Naive thymus-derived CD4-positive, alpha-beta T cell (primary cell): ENCODE measurements around the gene SPEG. TPM values are rescaled to one million over a fixed set of nuclear protein-coding genes. Genes with fewer than 3 reads are reported as not detected.

Source experiments
- ATAC-seq: fragments of 150-1000 bp; cut with Tn5 transposase; 2 replicates; pipeline ENCODE4 v1.10.0; 2021; ENCODE audit warnings: mild to moderate bottlenecking, moderate library complexity
- CTCF ChIA-PET: fragments of 350-600 bp; sonication (Branson Sonifier 250); formaldehyde crosslinking; loops from one replicate; lab custom pipeline; 2021; ENCODE audit warnings: antibody characterized with exemption; lab: Charles Lee
- POLR2A ChIA-PET: fragments of 350-600 bp; sonication (Branson Sonifier 250); formaldehyde crosslinking; loops from one replicate; lab custom pipeline; 2021; ENCODE audit warnings: antibody characterized with exemption, inconsistent platforms; lab: Charles Lee
- DNase-seq, 9 donors: peaks; one replicate each; pipeline versions ENCODE4 v3.0.0 to v3.0.0-alpha.2; 2020 to 2022; ENCODE audit warnings: mixed read lengths in 1 of 9
- H3K27ac ChIP-seq: one replicate; pipeline ENCODE4 v1.7.0; 2013; ENCODE audit warnings: mild to moderate bottlenecking, low read depth, low read length, moderate library complexity
- H3K27me3 ChIP-seq, 2 donors: one replicate each; pipeline ENCODE4 v1.7.0; 2013; ENCODE audit warnings: low read length in 2 of 2, mild to moderate bottlenecking in 2 of 2, moderate library complexity in 2 of 2; ENCODE audit not compliant: control insufficient read depth in 2 of 2, insufficient read depth in 2 of 2
- H3K36me3 ChIP-seq, 3 experiments: 1 replicate in 2 of 3; 2 replicates in 1 of 3; pipeline ENCODE4 v1.7.0; 2013; ENCODE audit warnings: low read length in 3 of 3, mild to moderate bottlenecking in 3 of 3, moderate library complexity in 1 of 3; ENCODE audit not compliant: insufficient read depth in 3 of 3, control insufficient read depth in 2 of 3
- H3K4me1 ChIP-seq, 2 donors: one replicate each; pipeline ENCODE4 v1.7.0; 2013; ENCODE audit warnings: low read length in 2 of 2, mild to moderate bottlenecking in 2 of 2, moderate library complexity in 1 of 2; ENCODE audit not compliant: control insufficient read depth in 2 of 2, insufficient read depth in 2 of 2
- H3K4me3 ChIP-seq: 2 replicates; pipeline ENCODE4 v1.7.0; 2013; ENCODE audit warnings: mild to moderate bottlenecking, low read length
- H3K9me3 ChIP-seq, 3 experiments: 1 replicate in 2 of 3; 2 replicates in 1 of 3; pipeline ENCODE4 v1.7.0; 2013; ENCODE audit warnings: low read length in 3 of 3; ENCODE audit not compliant: control insufficient read depth in 2 of 3
- H3K27ac Mint-ChIP-seq, 9 donors: one replicate each; pipeline ENCODE4 v1.8.0; 2020 to 2022; ENCODE audit warnings: mixed read lengths in 9 of 9, mild to moderate bottlenecking in 8 of 9, moderate library complexity in 5 of 9, inconsistent platforms in 2 of 9
- H3K27me3 Mint-ChIP-seq, 5 donors: one replicate each; pipeline ENCODE4 v1.8.0; 2021 to 2022; ENCODE audit warnings: mixed read lengths in 5 of 5, mild to moderate bottlenecking in 1 of 5
- H3K36me3 Mint-ChIP-seq, 5 donors: one replicate each; pipeline ENCODE4 v1.8.0; 2020 to 2022; ENCODE audit warnings: mixed read lengths in 5 of 5, mild to moderate bottlenecking in 3 of 5, inconsistent platforms in 1 of 5
- H3K4me1 Mint-ChIP-seq, 7 donors: one replicate each; pipeline ENCODE4 v1.8.0; 2020 to 2022; ENCODE audit warnings: mixed read lengths in 7 of 7, mild to moderate bottlenecking in 3 of 7, inconsistent platforms in 1 of 7
- H3K4me3 Mint-ChIP-seq, 10 donors: one replicate each; pipeline ENCODE4 v1.8.0; 2020 to 2022; ENCODE audit warnings: mild to moderate bottlenecking in 10 of 10, mixed read lengths in 10 of 10, moderate library complexity in 6 of 10, inconsistent platforms in 2 of 10
- H3K9me3 Mint-ChIP-seq, 11 donors: one replicate each; pipeline ENCODE4 v1.8.0; 2020 to 2022; ENCODE audit warnings: mixed read lengths in 11 of 11, mild to moderate bottlenecking in 4 of 11, inconsistent platforms in 1 of 11, moderate library complexity in 1 of 11
- intact Hi-C, 2 donors: fragments of 100-400 bp; cut with micrococcal nuclease; formaldehyde crosslinking; loops; one replicate each; pipeline ENCODE4 v1.15.1; 2023
- polyA plus RNA-seq, 2 donors: library from polyadenylated mRNA; unstranded; fragments of 300-500 nt; fragmentation: Illumina TruSeq; gene quantifications; one replicate each; pipeline ENCODE4 v1.2.3, GENCODE V29; 2021
- total RNA-seq, 6 experiments: library from RNA in 5 of 6; stranded (reverse) in 5 of 6; gene quantifications; 1 replicate in 5 of 6; 2 replicates in 1 of 6; pipeline ENCODE4 v1.2.3 and lab custom pipeline; 2021 to 2026

The SPEG gene
- total and polyA plus RNA-seq, 7 experiments from 2014 or later: 0.26 to 23.2 (median 11.8) TPM

DNA sequence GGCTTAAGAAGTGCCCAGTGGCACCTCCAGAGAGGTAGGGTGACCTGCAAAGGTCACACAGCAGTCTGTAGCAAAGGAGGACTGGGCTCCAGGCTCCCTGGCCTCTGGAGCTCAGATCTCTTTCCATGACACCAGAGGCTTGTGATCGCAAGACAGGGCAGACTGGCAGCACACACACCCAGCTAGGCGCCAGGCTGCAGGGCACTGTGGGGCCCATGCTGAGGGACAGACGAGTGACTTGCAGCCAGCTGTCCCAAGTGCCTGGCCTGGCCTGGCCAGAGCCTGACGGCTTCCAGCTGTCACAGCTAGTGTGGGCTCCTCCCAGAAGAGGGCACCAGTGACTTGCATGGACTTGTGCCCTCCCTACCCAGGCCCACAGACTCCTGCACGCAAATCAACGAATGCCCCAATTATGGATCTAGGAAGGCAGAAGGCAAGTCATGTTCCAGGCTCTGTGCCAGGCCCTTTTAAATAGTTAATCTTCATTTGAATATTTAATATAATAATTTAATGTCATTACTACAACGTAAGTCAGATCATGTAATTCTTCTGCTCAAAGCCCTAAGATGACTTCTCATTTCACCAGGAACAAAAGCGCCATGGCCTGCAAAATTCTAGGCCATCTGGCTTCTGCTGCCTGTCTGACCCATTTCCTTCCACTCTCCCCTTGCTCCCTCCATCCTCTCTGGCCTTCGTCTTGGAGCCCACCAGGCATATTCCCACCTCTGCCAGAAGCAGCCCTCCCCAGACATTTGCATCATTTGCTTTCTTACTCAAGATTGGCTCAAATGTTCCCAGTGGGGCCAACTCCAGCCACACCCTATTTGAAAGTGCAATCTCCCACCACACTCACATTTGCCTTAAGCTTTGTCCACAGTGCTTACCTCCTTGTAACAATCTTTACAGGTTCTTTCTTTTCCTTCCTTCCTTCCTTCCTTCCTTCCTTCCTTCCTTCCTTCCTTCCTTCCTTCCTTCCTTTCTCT, 3.7 kb upstream of the SPEG start:
- CTCF ChIA-PET: interaction anchor here (1.1 to 3.1 kb wide), 2 partner anchors 26 to 99 kb away, joined by 3 to 19 read pairs; no protein-coding TSS in a partner anchor
- H3K4me3 ChIP-seq: no peak overlapping the region
- Mint-ChIP-seq H3K4me3 (no peak overlapping the region), H3K27me3 (peaks cover 7 to 33% (median 15%) of the 10 kb centered on the region in 5 donors), H3K36me3 (no peaks in the 10 kb centered on the region), H3K4me1 (peaks cover 0 to 8% (median 0%) of the 10 kb centered on the region in 7 donors), H3K9me3 (no peaks in the 10 kb centered on the region), H3K27ac (no peak overlapping the region)
- H3K27ac ChIP-seq: no peak overlapping the region
- DNase-seq: no peak
- no peaks in the 10 kb centered on the region for H3K9me3 ChIP-seq
- H3K4me1 ChIP-seq: no peaks in the 10 kb centered on the region
- H3K27me3 ChIP-seq: no peaks in the 10 kb centered on the region
- ATAC-seq: no peak
- POLR2A ChIA-PET: no interaction called here
- no peaks in the 10 kb centered on the region for H3K36me3 ChIP-seq
- intact Hi-C loops: loop anchor here in 1 of 2 donors (1.0 kb wide), 1 partner anchor 99 kb away; no protein-coding TSS in a partner anchor

DNA sequence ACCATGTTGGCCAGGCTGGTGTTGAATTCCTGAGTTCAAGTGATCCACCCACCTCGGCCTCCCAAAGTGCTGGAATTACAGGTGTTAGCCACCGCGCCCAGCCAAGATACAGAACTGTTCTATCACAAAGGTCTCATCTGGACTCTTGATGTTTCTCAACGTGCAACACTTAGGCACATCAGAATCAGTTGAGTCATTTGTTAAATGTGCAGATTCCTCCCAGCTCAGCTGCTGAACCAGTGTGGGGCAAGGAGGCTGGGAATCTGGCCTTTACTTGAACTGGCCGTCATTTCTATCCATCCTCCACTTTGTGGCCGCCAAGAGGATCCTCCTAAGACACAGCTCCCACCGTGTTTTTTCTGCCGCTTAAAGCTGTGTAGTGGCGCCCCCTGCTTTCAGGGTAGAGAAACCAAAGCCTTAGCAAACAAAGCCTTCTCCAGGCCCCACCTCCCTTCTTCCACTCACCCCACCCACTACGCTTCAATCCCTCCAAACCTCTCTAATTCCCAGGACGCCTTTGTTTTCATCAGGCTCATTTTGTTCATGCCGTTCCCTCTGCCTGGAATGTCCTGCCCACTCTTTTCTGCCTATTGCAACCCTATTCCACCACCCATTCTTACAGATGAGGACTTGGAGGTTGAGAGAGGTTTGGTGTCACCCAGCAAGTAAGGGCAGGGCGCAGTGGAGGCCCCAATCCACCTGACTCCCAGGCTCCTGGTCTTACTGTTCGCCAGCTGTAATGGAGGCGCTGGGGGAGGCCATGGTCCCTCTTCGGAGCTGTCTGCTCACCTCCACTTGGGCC, 776 bp upstream of the SPEG start:
- Mint-ChIP-seq H3K4me1 (peaks cover 0 to 9% (median 0%) of the 10 kb centered on the region in 7 donors), H3K36me3 (no peaks in the 10 kb centered on the region), H3K27me3 (peaks cover 4 to 34% (median 19%) of the 10 kb centered on the region in 5 donors), H3K27ac (no peak overlapping the region), H3K4me3 (peak overlapping the region in 2 of 10 donors; percentile 10 to 29), H3K9me3 (no peaks in the 10 kb centered on the region)
- H3K36me3 ChIP-seq: no peaks in the 10 kb centered on the region
- DNase-seq: no peak
- intact Hi-C loops: loop anchor here in 1 of 2 donors (1.0 kb wide), 1 partner anchor 31 kb away; no protein-coding TSS in a partner anchor
- H3K27ac ChIP-seq: no peak overlapping the region
- H3K9me3 ChIP-seq: no peaks in the 10 kb centered on the region
- ATAC-seq: no peak
- ChIA-PET POLR2A (no interaction called here), CTCF (no interaction called here)
- no peak overlapping the region for H3K4me3 ChIP-seq
- H3K27me3 ChIP-seq: peaks cover 0 to 4% of the 10 kb centered on the region in 2 donors
- no peaks in the 10 kb centered on the region for H3K4me1 ChIP-seq

DNA sequence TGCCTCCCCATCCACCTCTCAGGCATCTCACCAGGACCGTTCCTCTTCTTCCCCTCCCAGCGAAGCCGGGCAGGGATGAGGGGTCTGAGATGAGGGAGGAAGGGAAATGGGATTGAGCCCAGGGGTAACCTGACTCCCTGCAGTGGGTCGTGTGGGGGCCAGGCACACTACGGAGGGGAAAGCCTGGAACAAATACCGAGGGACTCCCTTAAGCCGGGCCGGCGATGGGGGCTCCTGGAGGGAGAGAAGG, 250 bp upstream of the SPEG start:
- Mint-ChIP-seq H3K4me1 (peaks cover 0 to 9% (median 0%) of the 10 kb centered on the region in 7 donors), H3K4me3 (peak overlapping the region in 1 of 10 donors; percentile 10), H3K36me3 (no peaks in the 10 kb centered on the region), H3K9me3 (no peaks in the 10 kb centered on the region), H3K27ac (no peak overlapping the region), H3K27me3 (peaks cover 4 to 34% (median 19%) of the 10 kb centered on the region in 5 donors)
- no peak overlapping the region for H3K4me3 ChIP-seq
- ChIA-PET POLR2A (no interaction called here), CTCF (no interaction called here)
- H3K27me3 ChIP-seq: peaks cover 0 to 6% of the 10 kb centered on the region in 2 donors
- DNase-seq (no peak), ATAC-seq (no peak)
- H3K36me3 ChIP-seq: no peaks in the 10 kb centered on the region
- no peaks in the 10 kb centered on the region for H3K4me1 ChIP-seq
- no peak overlapping the region for H3K27ac ChIP-seq
- no peaks in the 10 kb centered on the region for H3K9me3 ChIP-seq
- intact Hi-C loops: loop anchor here in 1 of 2 donors (1.0 kb wide), 1 partner anchor 31 kb away; no protein-coding TSS in a partner anchor

DNA sequence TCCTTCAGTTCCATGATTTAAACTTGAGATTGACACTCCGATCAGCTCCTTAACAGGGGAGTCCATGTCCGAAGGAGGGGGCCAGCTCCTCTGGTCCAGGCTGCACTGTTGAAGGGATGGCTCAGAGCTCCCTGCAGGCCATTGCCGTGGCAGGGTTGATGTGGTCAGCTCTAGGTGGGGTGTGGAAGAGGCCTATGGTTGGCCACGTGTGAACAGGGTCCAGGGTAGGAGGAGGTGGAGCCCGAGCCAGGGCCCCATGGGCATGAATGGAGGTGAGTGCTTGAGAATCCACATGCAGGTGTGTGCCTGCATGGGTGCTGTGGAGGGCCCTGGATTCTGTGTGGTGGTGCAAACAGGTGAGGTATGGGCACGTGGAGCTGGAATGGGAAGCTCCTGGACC, 1.1 kb downstream of the SPEG start:
- ChIA-PET POLR2A (interaction anchor here (0.8 kb wide), 1 partner anchor 49 kb away, joined by 3 read pairs; no protein-coding TSS in a partner anchor), CTCF (interaction anchor here (1.1 to 1.2 kb wide), 2 partner anchors 22 to 92 kb away, joined by 3 read pairs; no protein-coding TSS in a partner anchor)
- Mint-ChIP-seq H3K27ac (peak overlapping the region in 1 of 9 donors; percentile 44), H3K4me3 (peak overlapping the region in 2 of 10 donors; percentile 41 to 42), H3K4me1 (peaks cover 0 to 9% (median under 1%) of the 10 kb centered on the region in 7 donors), H3K9me3 (no peaks in the 10 kb centered on the region), H3K27me3 (peaks cover 4 to 44% (median 19%) of the 10 kb centered on the region in 5 donors), H3K36me3 (no peaks in the 10 kb centered on the region)
- no peak overlapping the region for H3K4me3 ChIP-seq
- H3K9me3 ChIP-seq: no peaks in the 10 kb centered on the region
- H3K4me1 ChIP-seq: no peaks in the 10 kb centered on the region
- H3K27me3 ChIP-seq: peaks cover 0 to 6% of the 10 kb centered on the region in 2 donors
- no peaks in the 10 kb centered on the region for H3K36me3 ChIP-seq
- no peak for ATAC-seq
- DNase-seq: no peak
- H3K27ac ChIP-seq: no peak overlapping the region
- intact Hi-C loops: no loop called here

DNA sequence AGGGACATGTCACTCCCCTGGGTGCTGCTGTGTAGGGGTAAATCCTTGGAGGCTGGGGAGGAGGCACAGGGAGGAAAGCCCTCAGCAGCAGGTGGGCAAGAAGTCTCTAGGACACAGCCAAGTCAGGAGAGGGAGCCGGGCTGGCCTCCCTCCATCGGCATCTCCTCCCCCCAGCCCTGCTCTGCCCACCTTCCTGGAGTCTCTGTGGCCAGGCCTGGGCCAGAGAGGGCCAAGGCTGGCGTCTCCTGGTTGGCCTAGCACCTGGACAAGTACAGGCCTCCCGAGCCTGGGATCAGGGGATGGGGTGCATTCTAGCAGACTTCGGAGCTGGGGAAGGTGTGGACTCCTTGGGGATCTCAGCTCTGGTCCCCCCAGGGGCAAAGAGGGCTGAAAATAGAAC, 1.8 kb downstream of the SPEG start:
- Mint-ChIP-seq H3K4me3 (no peak overlapping the region), H3K27me3 (peaks cover 4 to 50% (median 19%) of the 10 kb centered on the region in 5 donors), H3K4me1 (peaks cover 3 to 16% (median 7%) of the 10 kb centered on the region in 7 donors), H3K27ac (no peak overlapping the region), H3K36me3 (no peaks in the 10 kb centered on the region), H3K9me3 (no peaks in the 10 kb centered on the region)
- Histone ChIP-seq H3K36me3 (no peaks in the 10 kb centered on the region), H3K4me3 (no peak overlapping the region), H3K4me1 (peaks cover 2 to 5% of the 10 kb centered on the region in 2 donors), H3K9me3 (no peaks in the 10 kb centered on the region), H3K27me3 (peaks cover 0 to 6% of the 10 kb centered on the region in 2 donors), H3K27ac (no peak overlapping the region)
- DNase-seq: no peak
- POLR2A ChIA-PET: interaction anchor here (0.8 kb wide), 1 partner anchor 50 kb away, joined by 3 read pairs; no protein-coding TSS in a partner anchor
- intact Hi-C loops: no loop called here
- CTCF ChIA-PET: interaction anchor here (1.2 to 1.6 kb wide), 3 partner anchors 91 to 104 kb away, joined by 3 to 4 read pairs (median 3); no protein-coding TSS in a partner anchor
- ATAC-seq: no peak

DNA sequence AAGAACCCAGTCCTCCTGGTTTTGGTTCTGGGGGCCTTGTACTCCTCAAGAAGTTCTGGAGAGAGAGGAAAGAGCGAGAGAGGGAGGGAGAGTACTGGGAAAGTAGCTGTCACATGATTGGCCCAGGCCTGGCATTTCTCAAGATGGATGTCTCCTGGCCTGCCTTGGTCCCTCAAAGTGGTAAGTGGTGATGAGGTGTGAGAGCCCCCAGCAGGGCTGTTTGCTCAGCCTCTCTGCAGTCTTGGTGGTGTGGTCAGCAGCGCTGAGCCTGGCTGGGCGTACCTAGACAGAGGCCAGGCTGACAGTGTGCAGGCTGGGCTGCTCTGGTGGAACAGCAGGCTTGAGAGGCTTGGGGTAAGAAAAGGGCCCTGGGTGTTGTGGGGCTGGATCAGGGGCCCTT, 2.5 kb downstream of the SPEG start:
- Histone ChIP-seq H3K9me3 (no peaks in the 10 kb centered on the region), H3K36me3 (no peaks in the 10 kb centered on the region), H3K27me3 (peaks cover 0 to 6% of the 10 kb centered on the region in 2 donors), H3K4me3 (no peak overlapping the region), H3K27ac (no peak overlapping the region), H3K4me1 (peaks cover 2 to 5% of the 10 kb centered on the region in 2 donors)
- CTCF ChIA-PET: interaction anchor here (1.2 to 1.6 kb wide), 3 partner anchors 10 to 104 kb away, joined by 3 to 4 read pairs (median 4); no protein-coding TSS in a partner anchor
- H3K4me3 Mint-ChIP-seq: no peak overlapping the region
- POLR2A ChIA-PET: no interaction called here
- peaks cover 4 to 49% (median 19%) of the 10 kb centered on the region in 5 donors for H3K27me3 Mint-ChIP-seq
- H3K27ac Mint-ChIP-seq: no peak overlapping the region
- H3K36me3 Mint-ChIP-seq: no peaks in the 10 kb centered on the region
- no peaks in the 10 kb centered on the region for H3K9me3 Mint-ChIP-seq
- no peak for DNase-seq
- ATAC-seq: no peak
- intact Hi-C loops: no loop called here
- peaks cover 3 to 16% (median 7%) of the 10 kb centered on the region in 7 donors for H3K4me1 Mint-ChIP-seq
